ENCODE data around the gene OPN5. TPM values are rescaled to one million over a fixed set of nuclear protein-coding genes. Genes with fewer than 3 reads are reported as not detected.
"Not testable (repeated sequence)": the region's sequence is repeated elsewhere in the genome, so short reads cannot be mapped to it uniquely, and the experiment has no call there.

The OPN5 gene
- total RNA-seq, 4 donors from 2014 or later: not detected

- in situ Hi-C loops (cut with MboI; ENCODE audit: low pct_ligation_motif_present in 1 of 4, low pct_unique_long_range_greater_than_20kb in 1 of 4, low sequenced_read_pairs in 3 of 4) (no loop called here), intact Hi-C loops (cut with DNase I; ENCODE audit: low total_unique reads) (no loop called here)
- Histone ChIP-seq H3K27me3 (no peaks in the 10 kb centered on the region), H3K36me3 (no peaks in the 10 kb centered on the region), H3K4me1 (peaks cover 0 to 33% (median 9%) of the 10 kb centered on the region in 4 donors), H3K4me3 (no peak overlapping the region), H3K9me3 (no peaks in the 10 kb centered on the region), H3K27ac (no peak overlapping the region)
- 83 to 85% methylated on average over 2 of the region's 2 CpGs for WGBS, 2 donors (ENCODE audit: low coverage in 1 of 2)
- TF ChIP-seq EP300 (IDR thresholded peaks at IDR 0.05; ENCODE audit: low read depth) (no peak), POLR2AphosphoS5 (IDR thresholded peaks at IDR 0.05) (no peak), POLR2A (IDR thresholded peaks at IDR 0.05) (no peak), CTCF (IDR thresholded peaks at IDR 0.05) (no peak)
- no peak for DNase-seq
Measured at GRCh38 chr6:47737406-47737805, 44.4 kb upstream of the OPN5 start.

- in situ Hi-C loops (cut with MboI; ENCODE audit: low pct_ligation_motif_present in 1 of 4, low pct_unique_long_range_greater_than_20kb in 1 of 4, low sequenced_read_pairs in 3 of 4) (no loop called here), intact Hi-C loops (cut with DNase I; ENCODE audit: low total_unique reads) (no loop called here)
- H3K36me3 ChIP-seq: no peaks in the 10 kb centered on the region
- no peak for DNase-seq
- H3K4me3 ChIP-seq: no peak overlapping the region
- WGBS, 2 donors (ENCODE audit: low coverage in 1 of 2): 68 to 100% methylated on average over 1 of the region's 1 CpG
- H3K9me3 ChIP-seq: no peaks in the 10 kb centered on the region
- H3K27me3 ChIP-seq: no peaks in the 10 kb centered on the region
- no peak overlapping the region for H3K27ac ChIP-seq
- peaks cover 0 to 29% (median 7%) of the 10 kb centered on the region in 4 donors for H3K4me1 ChIP-seq
- TF ChIP-seq EP300 (IDR thresholded peaks at IDR 0.05; ENCODE audit: low read depth) (no peak), CTCF (IDR thresholded peaks at IDR 0.05) (no peak), POLR2A (IDR thresholded peaks at IDR 0.05) (no peak), POLR2AphosphoS5 (IDR thresholded peaks at IDR 0.05) (no peak)
Measured at GRCh38 chr6:47740714-47741113, 41.1 kb upstream of the OPN5 start.

GRCh38 chr6:47741807-47742206, 40.0 kb upstream of the OPN5 start:
- no peak for TF ChIP-seq EP300 (IDR thresholded peaks at IDR 0.05; ENCODE audit: low read depth)
- no peak for TF ChIP-seq POLR2A (IDR thresholded peaks at IDR 0.05)
- TF ChIP-seq POLR2AphosphoS5 (IDR thresholded peaks at IDR 0.05): no peak
- TF ChIP-seq CTCF (IDR thresholded peaks at IDR 0.05): no peak
- 34 to 36% methylated on average over 2 of the region's 2 CpGs for WGBS, 2 donors (ENCODE audit: low coverage in 1 of 2)
- no peaks in the 10 kb centered on the region for H3K36me3 ChIP-seq
- peak; percentile 40 for DNase-seq
- peak overlapping the region; percentile 51 to 63 (median 56) for H3K27ac ChIP-seq
- intact Hi-C loops (cut with DNase I; ENCODE audit: low total_unique reads): no loop called here
- no peaks in the 10 kb centered on the region for H3K27me3 ChIP-seq
- H3K4me1 ChIP-seq: peaks cover 0 to 18% (median 7%) of the 10 kb centered on the region in 4 donors
- in situ Hi-C loops (cut with MboI; ENCODE audit: low pct_ligation_motif_present in 1 of 4, low pct_unique_long_range_greater_than_20kb in 1 of 4, low sequenced_read_pairs in 3 of 4): no loop called here
- no peaks in the 10 kb centered on the region for H3K9me3 ChIP-seq
- H3K4me3 ChIP-seq: no peak overlapping the region

GRCh38 chr6:47743744-47744143, 38.1 kb upstream of the OPN5 start:
- peaks cover 0 to 17% (median 7%) of the 10 kb centered on the region in 4 donors for H3K4me1 ChIP-seq
- TF ChIP-seq POLR2AphosphoS5 (IDR thresholded peaks at IDR 0.05) (no peak), EP300 (IDR thresholded peaks at IDR 0.05; ENCODE audit: low read depth) (no peak), POLR2A (IDR thresholded peaks at IDR 0.05) (no peak), CTCF (IDR thresholded peaks at IDR 0.05) (no peak)
- H3K27ac ChIP-seq: no peak overlapping the region
- no peaks in the 10 kb centered on the region for H3K9me3 ChIP-seq
- DNase-seq: no peak
- intact Hi-C loops (cut with DNase I; ENCODE audit: low total_unique reads) (no loop called here), in situ Hi-C loops (cut with MboI; ENCODE audit: low pct_ligation_motif_present in 1 of 4, low pct_unique_long_range_greater_than_20kb in 1 of 4, low sequenced_read_pairs in 3 of 4) (no loop called here)
- H3K36me3 ChIP-seq: no peaks in the 10 kb centered on the region
- no peaks in the 10 kb centered on the region for H3K27me3 ChIP-seq
- H3K4me3 ChIP-seq: no peak overlapping the region

DNA sequence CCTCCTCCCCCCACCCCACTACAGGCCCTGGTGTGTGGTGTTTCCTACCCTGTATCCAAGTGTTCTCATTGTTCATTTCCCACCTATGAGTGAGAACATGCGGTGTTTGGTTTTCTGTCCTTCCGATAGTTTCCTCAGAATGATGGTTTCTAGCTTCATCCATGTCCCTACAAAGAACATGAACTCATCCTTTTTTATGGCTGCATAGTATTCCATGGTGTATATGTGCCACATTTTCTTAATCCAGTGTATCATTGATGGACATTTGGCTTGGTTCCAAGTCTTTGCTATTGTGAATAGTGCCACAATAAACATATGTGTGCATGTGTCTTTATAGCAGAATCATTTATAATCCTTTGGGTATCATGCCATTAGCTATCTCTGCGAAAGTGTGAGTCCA, 36.6 kb upstream of the OPN5 start:
- intact Hi-C loops (cut with DNase I; ENCODE audit: low total_unique reads): not testable (repeated sequence)

More for the DNA sequence above, 36.6 kb upstream of the OPN5 start:
- H3K36me3 ChIP-seq; H3K27me3 ChIP-seq; DNase-seq; H3K9me3 ChIP-seq; H3K4me3 ChIP-seq; H3K27ac ChIP-seq; in situ Hi-C loops (cut with MboI; ENCODE audit: low pct_ligation_motif_present in 1 of 4, low pct_unique_long_range_greater_than_20kb in 1 of 4, low sequenced_read_pairs in 3 of 4): not testable (repeated sequence)
- 80 to 90% methylated on average over 1 to 3 of the region's 3 CpGs for WGBS, 2 donors (ENCODE audit: low coverage in 1 of 2)
- H3K4me1 ChIP-seq: peaks cover 0 to 17% (median 7%) of the 10 kb centered on the region in 4 donors

Measured in transverse colon (tissue), 4 donors.